Spleen (tissue), 11 donors: ENCODE data around the gene DPM3. TPM values are rescaled to one million over a fixed set of nuclear protein-coding genes. Genes with fewer than 3 reads are reported as not detected.

Experiments
- DNase-seq: peaks from one replicate; pipeline ENCODE4 v3.0.0-alpha.2; 2020
- H3K27ac ChIP-seq, 8 donors: fragments of 200-600 bp; sonication (generic) in 7 of 8; 1 replicate in 4 of 8; 2 replicates in 4 of 8; pipeline versions ENCODE4 v1.5.0 to v1.8.0; 2016 to 2021; ENCODE audit warnings: inconsistent platforms in 4 of 8, mild to moderate bottlenecking in 4 of 8, moderate library complexity in 1 of 8
- H3K27me3 ChIP-seq, 7 donors: fragments of 200-600 bp; sonication (generic) in 6 of 7; replicated peaks in 1 of 7; 1 replicate in 4 of 7; 2 replicates in 3 of 7; pipeline versions ENCODE4 v1.5.0 to v1.8.0; 2016 to 2021; ENCODE audit warnings: inconsistent platforms in 3 of 7, mild to moderate bottlenecking in 1 of 7
- H3K36me3 ChIP-seq, 6 donors: fragments of 200-600 bp; sonication (generic) in 5 of 6; 1 replicate in 4 of 6; 2 replicates in 2 of 6; pipeline versions ENCODE4 v1.5.0 to v1.8.0; 2016 to 2021; ENCODE audit warnings: inconsistent platforms in 2 of 6
- H3K4me1 ChIP-seq, 6 donors: fragments of 200-600 bp; sonication (generic) in 5 of 6; 1 replicate in 3 of 6; 2 replicates in 3 of 6; pipeline versions ENCODE4 v1.5.0 to v1.8.0; 2016 to 2021; ENCODE audit warnings: inconsistent platforms in 3 of 6
- H3K4me3 ChIP-seq, 8 donors: fragments of 200-600 bp; sonication (generic) in 7 of 8; 1 replicate in 4 of 8; 2 replicates in 4 of 8; pipeline versions ENCODE4 v1.5.0 to v1.8.0; 2016 to 2021; ENCODE audit warnings: inconsistent platforms in 4 of 8, mild to moderate bottlenecking in 4 of 8, moderate library complexity in 2 of 8
- H3K9me3 ChIP-seq, 8 donors: fragments of 200-600 bp; sonication (generic) in 7 of 8; 1 replicate in 4 of 8; 2 replicates in 4 of 8; pipeline versions ENCODE4 v1.5.0 to v1.8.0; 2016 to 2021; ENCODE audit warnings: inconsistent platforms in 4 of 8
- CTCF ChIP-seq, 11 experiments: fragments of 200-600 bp in 7 of 11; fragments of 450-650 bp in 4 of 11; sonication (generic) in 4 of 11; IDR thresholded peaks in 8 of 11; conservative IDR thresholded peaks in 3 of 11; 1 replicate in 7 of 11; 2 replicates in 4 of 11; pipeline versions ENCODE4 v1.4.0 to v1.8.0; 2016 to 2021; ENCODE audit warnings: antibody characterized with exemption in 11 of 11, inconsistent platforms in 4 of 11, mild to moderate bottlenecking in 1 of 11
- POLR2A ChIP-seq, 3 donors: fragments of 450-650 bp; IDR thresholded peaks; one replicate each; pipeline ENCODE4 v1.5.1; 2017; ENCODE audit warnings: antibody characterized with exemption in 3 of 3, mild to moderate bottlenecking in 1 of 3
- POLR2AphosphoS5 ChIP-seq, 3 donors: sonication (generic); formaldehyde crosslinking; IDR thresholded peaks; one replicate each; pipeline ENCODE4 v1.5.1; 2017; ENCODE audit warnings: antibody characterized with exemption in 3 of 3
- WGBS, 5 donors: extraction: QIAGEN DNeasy Blood & Tissue Kit in 3 of 5; methylation state at CpG; one replicate each; pipeline versions ENCODE4 v1.1.5 to v1.1.7; 2013 to 2018; 5-methylcytosine and 5-hydroxymethylcytosine counted together
- intact Hi-C: fragments of 100-400 bp; cut with DNase I; formaldehyde crosslinking; loops from one replicate; pipeline ENCODE4 v1.15.0; 2023; ENCODE audit warnings: low total_unique reads
- polyA plus RNA-seq, 3 donors: library from polyadenylated mRNA; stranded (reverse); fragments of 200-250 nt; gene quantifications; one replicate each; pipeline ENCODE4 v1.2.1, GENCODE V29; 2013
- total RNA-seq, 7 donors: library from RNA; depleted of rRNA in 3 of 7; stranded (reverse); fragments of >200 nt in 3 of 7; fragmentation: NEBNext Ultra II Directional in 4 of 7; extraction: Animal tissue kit (Norgen Biotek cat#: 25700) in 4 of 7; gene quantifications; one replicate each; pipeline versions ENCODE4 v1.1.0 to v1.2.1, GENCODE V29; 2016 to 2021
- donor health status: healthy with polysubstance abuse.
- donor health status: DM: no; HTN: no; CAD: no; lungs with moderate emphysema.
- donor health status: DM: no; HTN: no; CAD: no.
- donor health status: Bipolar disorder and iron deficiency.
- donor health status: healthy.
- donor health status: DM: no; HTN: no; CAD: no.
- donor health status: DM: yes; HTN: yes; CAD: no.

Gene DPM3
- total and polyA plus RNA-seq, 10 donors, result 25.0 to 262 (median 54.1) TPM

GRCh38 chr1:155128755-155129473 lies 11.4 kb downstream of the DPM3 start:
- Histone ChIP-seq H3K36me3 (peaks cover 0 to 15% (median 0%) of the 10 kb centered on the region in 6 donors), H3K27me3 (peaks cover 0 to 63% (median 39%) of the 10 kb centered on the region in 7 donors), H3K4me3 (peak overlapping the region in 7 of 8 donors; percentile 53 to 85 (median 63)), H3K27ac (peak overlapping the region in 5 of 8 donors; percentile 22 to 70 (median 50)), H3K9me3 (no peaks in the 10 kb centered on the region), H3K4me1 (peaks cover 29 to 63% (median 40%) of the 10 kb centered on the region in 6 donors)
- intact Hi-C loops, result no loop called here
- WGBS, 5 donors, result 4 to 10% (median 6%) methylated on average over 10 to 14 of the region's 14 CpGs
- TF ChIP-seq POLR2AphosphoS5 (IDR thresholded peaks at IDR 0.05), result peak in 2 of 3 donors; percentile 12 to 61
- no peak for TF ChIP-seq POLR2A (IDR thresholded peaks at IDR 0.05)
- DNase-seq, result peak; percentile 71

GRCh38 chr1:155127967-155128754 lies 12.2 kb downstream of the DPM3 start:
- peak; percentile 65 for DNase-seq
- 3 to 6% (median 4%) methylated on average over 15 to 17 of the region's 17 CpGs for whole genome bisulfite sequencing, 5 donors
- Histone ChIP-seq H3K36me3 (peaks cover 0 to 7% (median 0%) of the 10 kb centered on the region in 6 donors), H3K9me3 (no peaks in the 10 kb centered on the region), H3K4me1 (peaks cover 29 to 63% (median 40%) of the 10 kb centered on the region in 6 donors), H3K4me3 (peak overlapping the region; percentile 36 to 85 (median 62)), H3K27me3 (peaks cover 0 to 63% (median 39%) of the 10 kb centered on the region in 7 donors), H3K27ac (peak overlapping the region in 5 of 8 donors; percentile 42 to 70 (median 50))
- TF ChIP-seq CTCF (IDR thresholded peaks at IDR 0.05 in 8 of 11, conservative IDR thresholded peaks at IDR 0.05 in 3 of 11), result no peak
- no peak for TF ChIP-seq POLR2A (IDR thresholded peaks at IDR 0.05)
- no peak for TF ChIP-seq POLR2AphosphoS5 (IDR thresholded peaks at IDR 0.05)
- intact Hi-C loops, result no loop called here

DNA sequence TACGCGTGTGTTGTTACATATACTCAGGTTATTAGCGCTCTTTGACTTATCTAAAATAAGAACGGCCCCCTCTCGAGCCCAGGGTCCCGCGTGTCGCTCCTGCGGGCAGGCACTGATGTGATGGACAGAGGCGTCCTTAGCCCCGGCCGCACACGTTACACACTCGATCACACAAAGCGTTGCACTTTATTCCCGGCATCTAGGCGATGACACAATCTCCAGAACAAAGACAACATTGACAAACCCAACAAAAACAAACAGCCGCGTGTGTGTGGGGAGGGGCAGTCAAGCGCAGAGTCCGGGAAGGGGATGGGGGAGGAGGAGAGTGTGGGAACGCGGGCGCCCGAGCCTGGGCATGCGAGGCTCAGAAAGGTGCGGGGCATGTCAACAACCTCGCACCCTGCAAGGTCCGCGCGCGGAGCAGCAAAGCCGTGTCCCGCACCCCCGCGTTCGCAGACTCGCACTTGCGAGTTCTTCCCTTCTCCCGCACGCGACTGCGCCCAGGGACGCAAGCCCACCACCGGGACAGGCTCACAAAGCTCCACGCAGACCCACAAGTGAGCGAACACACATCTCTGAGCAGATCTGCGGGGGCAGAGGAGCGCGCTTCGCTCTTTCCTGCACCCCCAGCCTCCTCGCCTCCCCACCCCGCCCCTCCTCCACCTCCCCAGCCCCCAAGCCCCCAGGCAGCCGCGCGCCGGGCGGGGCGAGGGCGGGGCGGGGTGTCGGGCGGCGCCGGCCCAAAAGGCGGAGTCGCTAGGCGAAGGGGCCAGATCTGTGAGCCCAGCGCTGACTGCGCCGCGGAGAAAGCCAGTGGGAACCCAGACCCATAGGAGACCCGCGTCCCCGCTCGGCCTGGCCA lies 13.0 kb downstream of the DPM3 start, which contains the start of gene EFNA1:
EFNA1 (plus strand) TSS at position 772 of the 862 bp plus-strand sequence. CDS start 102 bp downstream, outside the sequence.
- H3K27me3 ChIP-seq, result peaks cover 0 to 63% (median 39%) of the 10 kb centered on the region in 7 donors
- intact Hi-C loops, result no loop called here
- H3K4me1 ChIP-seq, result peaks cover 29 to 63% (median 40%) of the 10 kb centered on the region in 6 donors
- H3K9me3 ChIP-seq, result no peaks in the 10 kb centered on the region
- 0 to 1% (median 1%) methylated on average over 52 to 76 of the region's 76 CpGs for WGBS, 5 donors
- H3K36me3 ChIP-seq, result peaks cover 0 to 5% (median 0%) of the 10 kb centered on the region in 6 donors
- peak; percentile 83 for DNase-seq
- H3K4me3 ChIP-seq, result peak within 1 kb of the TSS; percentile 36 to 85 (median 62)
- peak within 1 kb of the TSS in 5 of 8 donors; percentile 42 to 70 (median 50) for H3K27ac ChIP-seq
- peak in 2 of 3 donors; percentile 49 to 79 for TF ChIP-seq POLR2AphosphoS5 (IDR thresholded peaks at IDR 0.05)
- no peak for TF ChIP-seq POLR2A (IDR thresholded peaks at IDR 0.05)

GRCh38 chr1:155126556-155127104 lies 13.7 kb downstream of the DPM3 start:
- Histone ChIP-seq H3K27ac (peak overlapping the region in 1 of 8 donors; percentile 70), H3K4me1 (peaks cover 29 to 58% (median 40%) of the 10 kb centered on the region in 6 donors), H3K4me3 (peak overlapping the region in 7 of 8 donors; percentile 53 to 85 (median 63)), H3K36me3 (peaks cover 0 to 5% (median 0%) of the 10 kb centered on the region in 6 donors), H3K9me3 (no peaks in the 10 kb centered on the region), H3K27me3 (peaks cover 0 to 63% (median 39%) of the 10 kb centered on the region in 7 donors)
- intact Hi-C loops, result no loop called here
- DNase-seq, result no peak
- no peak for TF ChIP-seq POLR2A (IDR thresholded peaks at IDR 0.05)
- TF ChIP-seq POLR2AphosphoS5 (IDR thresholded peaks at IDR 0.05), result no peak
- WGBS, 5 donors, result 4 to 9% (median 8%) methylated on average over 20 to 32 of the region's 32 CpGs
